ENCODE results near the gene UTY. TPM values are rescaled to one million over a fixed set of nuclear protein-coding genes. Genes with fewer than 3 reads are reported as not detected.

UTY gene
- total RNA-seq, result 32.0 and 33.8 TPM in 2 replicates

DNA sequence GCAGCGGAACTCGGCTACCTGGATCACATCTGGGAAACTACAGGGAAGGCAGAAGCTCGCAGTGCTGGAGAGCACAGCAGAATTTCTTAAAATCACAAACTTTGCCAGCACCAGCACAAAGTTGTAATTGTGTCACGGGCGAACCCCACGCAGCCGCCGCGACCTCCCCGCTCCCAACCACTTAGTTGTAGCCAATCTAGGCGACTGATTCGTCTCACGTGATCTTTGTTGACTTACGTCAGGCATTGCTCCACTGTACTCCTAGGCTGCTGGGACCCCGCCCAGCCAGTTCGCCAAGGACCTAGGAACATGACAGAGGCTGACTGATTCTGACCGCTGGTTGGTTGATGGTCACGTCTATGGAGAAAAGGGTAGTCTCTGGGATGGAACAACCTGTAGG lies at the start of gene UTY:
Gene UTY, minus strand, starts transcription at position 206 of the 400 bp plus-strand sequence. CDS start 368 bp downstream, outside the sequence.
- intact Hi-C loops (cut with micrococcal nuclease), result loop anchor here (1.0 to 5.0 kb wide), 6 partner anchors 44 to 1977 kb away; partner anchors contain the start of gene TMSB4Y

DNA sequence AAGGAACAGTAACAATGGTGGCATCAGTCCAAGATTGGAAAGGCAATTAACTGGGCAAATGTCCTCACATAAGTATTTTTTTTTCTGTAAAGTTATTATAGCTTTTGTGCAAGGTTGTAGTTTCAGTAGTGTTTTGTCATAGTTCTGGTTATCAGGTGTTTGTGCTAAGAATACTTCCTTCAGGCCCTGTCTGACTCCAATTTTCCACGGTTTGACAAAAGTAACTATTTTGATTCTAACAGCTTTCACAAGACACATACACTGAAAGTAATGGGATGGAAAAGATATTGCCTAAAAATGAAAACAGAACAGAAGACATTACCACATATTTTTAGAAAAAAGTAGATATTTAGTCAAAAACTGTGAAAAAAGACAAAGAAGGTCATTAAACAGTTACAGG lies 40.6 kb upstream of the UTY start:
- intact Hi-C loops (cut with micrococcal nuclease), result no loop called here

DNA sequence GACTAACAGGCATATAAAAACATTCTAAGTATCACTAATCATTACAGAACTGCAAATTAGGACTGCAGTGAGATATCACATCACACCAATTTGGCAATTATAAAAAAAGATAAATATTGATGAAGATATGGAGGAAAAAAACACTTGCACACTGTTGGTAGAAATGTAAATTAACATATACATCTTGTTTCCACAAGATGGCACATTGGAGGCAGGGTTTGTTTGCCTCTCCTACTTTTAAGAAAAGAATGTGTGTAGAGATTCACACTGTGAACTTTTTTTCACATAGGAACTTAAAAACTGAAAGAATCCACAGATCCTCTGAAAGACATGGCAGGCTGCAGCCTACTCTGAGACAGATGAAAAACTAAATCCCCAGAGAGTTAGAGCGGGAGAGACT lies 21.4 kb upstream of the UTY start:
- intact Hi-C loops (cut with micrococcal nuclease), result no loop called here

DNA sequence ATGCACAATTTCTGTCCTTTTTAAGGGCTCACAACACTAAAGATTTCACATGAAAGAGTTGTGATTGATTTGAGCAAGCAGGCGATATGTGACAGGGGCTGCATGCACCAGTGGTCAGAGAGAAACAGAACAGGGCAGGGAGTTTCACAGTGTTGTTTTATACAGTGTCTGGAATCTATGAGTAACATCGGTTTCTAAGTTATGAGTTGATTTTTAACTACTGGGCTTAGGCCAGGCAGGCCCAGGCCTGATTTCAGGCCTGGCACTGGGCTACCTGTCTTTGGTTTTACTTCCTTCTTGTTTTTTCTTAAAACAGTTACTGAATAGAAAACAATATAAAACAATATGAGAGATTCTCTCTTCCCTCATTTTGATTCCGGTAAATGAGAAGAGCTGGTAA lies 13.9 kb upstream of the UTY start:
- intact Hi-C loops (cut with micrococcal nuclease), result no loop called here

DNA sequence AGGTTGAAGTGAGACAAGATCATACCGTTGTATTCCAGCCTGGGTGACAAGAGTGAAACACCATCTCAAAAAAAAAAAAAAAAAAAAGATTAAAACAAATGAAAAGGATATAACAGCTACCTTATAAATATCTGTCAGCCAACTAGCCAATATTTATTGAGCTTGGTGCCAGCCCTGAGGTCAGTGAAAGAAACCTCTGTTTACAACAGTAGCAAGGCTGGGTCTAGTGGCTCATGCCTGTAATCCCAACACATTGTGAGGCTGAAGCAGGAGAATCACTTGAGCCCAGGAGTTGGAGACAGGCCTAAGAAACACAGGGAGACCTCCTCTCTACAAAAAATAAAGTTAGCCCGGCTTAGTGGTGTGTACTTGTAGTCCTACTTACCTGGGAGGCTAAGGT lies 12.6 kb upstream of the UTY start:
- intact Hi-C loops (cut with micrococcal nuclease), result no loop called here

DNA sequence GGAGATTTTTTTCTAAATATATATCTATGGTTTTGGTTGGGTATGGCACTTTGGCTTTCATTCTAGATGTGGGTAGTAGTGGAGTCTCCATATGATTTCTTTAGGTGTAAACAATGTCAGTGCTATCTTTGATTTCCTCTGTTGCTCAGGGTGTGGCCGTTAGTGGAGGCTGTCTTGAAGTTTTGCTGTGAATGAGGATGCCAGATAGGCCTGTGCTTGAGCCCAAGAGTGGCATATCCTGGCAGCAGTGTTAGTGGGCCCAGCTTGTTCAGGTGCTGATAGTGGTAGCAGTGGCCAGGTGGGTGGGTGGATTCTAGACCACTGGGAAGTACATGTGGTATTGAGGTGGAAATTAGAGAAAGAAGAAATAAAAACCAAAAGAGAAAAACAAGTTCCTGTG lies 8.9 kb upstream of the UTY start:
- intact Hi-C loops (cut with micrococcal nuclease), result no loop called here

DNA sequence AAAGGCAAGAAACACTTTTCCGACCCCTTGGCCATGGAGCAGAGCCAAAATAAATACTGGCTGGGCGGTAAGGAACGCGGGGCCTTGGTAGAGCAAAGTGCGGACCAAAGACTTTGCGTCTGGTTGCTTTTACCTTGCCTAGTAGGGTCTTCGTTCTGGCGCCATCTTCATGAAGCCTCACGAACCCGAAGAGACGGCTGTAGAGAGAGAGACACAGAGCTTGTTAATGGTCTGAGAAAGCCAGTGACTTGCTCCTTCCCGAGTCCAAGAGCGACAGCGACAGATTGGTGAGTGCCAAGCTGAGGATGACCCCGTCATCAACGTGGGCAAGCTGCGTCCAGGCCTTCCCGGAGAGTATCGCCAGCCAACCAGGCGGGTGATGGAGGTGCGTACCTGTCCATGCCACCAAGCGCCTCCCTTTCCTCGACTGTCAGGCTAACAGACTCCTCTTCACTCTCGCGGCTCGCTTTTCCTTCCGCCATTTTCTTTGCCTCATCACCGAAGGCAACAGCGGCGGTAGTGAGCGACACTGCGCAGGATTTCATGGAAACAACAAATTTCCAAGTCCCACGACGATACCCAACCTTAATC lies 617 bp downstream of the UTY start:
- intact Hi-C loops (cut with micrococcal nuclease), result loop anchor here (1.0 to 5.0 kb wide), 4 partner anchors 107 to 1978 kb away; partner anchors contain the start of gene TMSB4Y

DNA sequence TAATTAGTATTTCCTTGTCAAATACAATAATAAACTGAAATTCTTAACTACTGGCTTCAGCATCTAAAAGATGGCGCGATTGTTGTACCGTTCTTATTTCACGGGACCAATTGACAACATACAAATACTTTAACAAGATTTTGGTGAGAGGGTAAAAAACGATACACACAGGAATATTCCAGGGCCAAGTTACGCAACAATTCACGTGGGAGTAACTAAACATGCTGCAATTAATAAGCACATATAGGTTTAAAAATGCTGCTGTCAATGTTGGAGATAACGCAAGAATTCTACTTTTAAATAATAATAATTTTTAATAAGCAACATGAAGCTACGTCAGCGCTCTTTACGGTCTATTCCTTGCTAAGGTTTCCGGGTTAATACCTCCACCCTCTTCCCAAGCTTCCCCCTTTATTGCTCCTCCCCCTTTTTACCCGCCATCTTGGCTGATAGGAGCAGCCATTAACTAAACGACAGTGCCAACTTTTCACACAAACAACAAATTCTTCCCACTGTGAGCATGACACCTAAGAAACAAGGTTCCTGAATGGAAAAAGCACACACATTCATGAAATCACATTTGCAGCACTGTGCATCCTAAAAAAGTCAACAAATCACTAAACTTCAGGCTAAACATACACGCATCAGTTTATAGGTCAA lies 1.6 kb downstream of the UTY start:
- intact Hi-C loops (cut with micrococcal nuclease), result loop anchor here (1.0 to 5.0 kb wide), 4 partner anchors 106 to 1979 kb away; no protein-coding TSS in a partner anchor

DNA sequence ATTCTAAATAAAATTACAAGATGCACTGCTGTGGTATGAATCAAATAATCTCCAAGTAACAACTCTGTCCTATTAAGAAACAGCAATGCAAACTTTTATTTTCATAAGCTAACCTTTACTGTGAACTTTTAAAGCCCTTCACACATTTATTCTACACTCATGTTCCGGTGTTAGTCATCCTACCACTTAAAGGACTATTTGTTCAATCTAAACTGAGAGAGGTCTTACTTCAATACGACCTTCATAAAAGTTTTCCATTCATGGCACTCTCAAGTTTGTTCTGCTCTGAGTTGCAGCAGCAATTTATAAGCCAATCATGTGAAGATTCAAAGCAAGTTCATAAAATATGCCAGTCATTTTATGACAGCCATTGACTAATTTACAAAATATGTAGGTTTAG lies 4.8 kb downstream of the UTY start:
- intact Hi-C loops (cut with micrococcal nuclease), result loop anchor here (5.0 kb wide), 3 partner anchors 103 to 1982 kb away; no protein-coding TSS in a partner anchor

DNA sequence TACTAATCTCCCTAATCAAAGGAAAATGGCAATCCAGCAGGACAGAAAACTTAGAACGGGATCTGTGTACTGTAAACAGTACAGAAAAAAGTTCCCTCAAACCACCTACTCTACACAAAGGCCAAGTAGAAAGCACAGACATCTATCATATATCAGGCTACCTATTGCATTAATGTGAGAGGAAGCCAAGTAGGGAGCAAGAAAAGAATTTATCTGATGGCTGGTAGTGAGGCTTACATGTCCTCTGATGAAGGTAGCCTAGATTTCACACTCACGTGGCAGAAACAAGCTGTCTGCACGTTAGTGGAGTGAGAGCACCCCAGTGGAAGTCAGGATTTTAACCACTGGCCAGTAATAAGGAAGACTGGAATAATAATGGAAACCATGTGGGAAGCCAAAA lies 28.3 kb downstream of the UTY start:
- intact Hi-C loops (cut with micrococcal nuclease), result no loop called here

DNA sequence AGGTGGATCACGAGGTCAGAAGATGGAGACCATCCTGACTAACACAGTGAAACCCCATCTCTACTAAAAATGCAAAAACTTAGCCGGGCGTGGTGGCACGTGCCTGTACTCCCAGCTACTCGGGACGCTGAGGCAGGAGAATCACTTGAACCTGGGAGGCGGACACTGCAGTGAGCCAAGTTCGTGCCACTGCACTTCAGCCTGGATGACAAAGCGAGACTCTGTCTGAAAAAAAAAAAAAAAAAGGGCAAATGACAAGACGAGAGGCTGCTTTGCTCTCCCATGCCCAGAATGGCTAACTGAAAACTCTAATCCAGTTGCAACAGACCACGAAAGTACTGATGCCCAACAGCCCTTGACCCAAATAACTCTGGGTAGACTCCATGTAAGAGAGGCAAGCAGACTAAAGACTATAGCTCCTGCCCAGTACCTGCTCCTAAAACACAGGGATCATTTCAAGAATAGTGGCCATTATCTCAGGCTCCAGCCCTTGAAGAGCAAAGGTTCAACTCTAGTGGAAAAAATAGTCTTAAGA lies 29.2 kb downstream of the UTY start:
- intact Hi-C loops (cut with micrococcal nuclease), result no loop called here

DNA sequence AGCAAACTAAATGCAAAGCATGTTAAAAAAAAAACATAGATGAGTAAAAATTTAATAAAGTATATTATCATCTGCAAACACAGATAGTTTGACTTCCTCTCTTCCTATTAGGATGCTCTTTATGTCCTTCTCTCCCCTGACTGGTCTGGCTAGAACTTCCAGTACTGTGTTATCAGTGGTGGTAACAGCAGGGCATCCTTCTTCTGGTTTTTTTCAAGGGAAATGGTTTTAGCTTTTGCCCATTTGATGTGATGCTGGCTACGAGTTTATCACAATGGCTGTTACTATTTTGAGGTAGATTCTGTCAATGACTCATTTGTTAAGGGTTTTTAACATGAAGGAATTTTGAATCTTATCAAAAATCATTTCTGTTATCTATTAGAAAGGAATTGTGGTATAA lies 34.3 kb downstream of the UTY start:
- intact Hi-C loops (cut with micrococcal nuclease), result no loop called here

DNA sequence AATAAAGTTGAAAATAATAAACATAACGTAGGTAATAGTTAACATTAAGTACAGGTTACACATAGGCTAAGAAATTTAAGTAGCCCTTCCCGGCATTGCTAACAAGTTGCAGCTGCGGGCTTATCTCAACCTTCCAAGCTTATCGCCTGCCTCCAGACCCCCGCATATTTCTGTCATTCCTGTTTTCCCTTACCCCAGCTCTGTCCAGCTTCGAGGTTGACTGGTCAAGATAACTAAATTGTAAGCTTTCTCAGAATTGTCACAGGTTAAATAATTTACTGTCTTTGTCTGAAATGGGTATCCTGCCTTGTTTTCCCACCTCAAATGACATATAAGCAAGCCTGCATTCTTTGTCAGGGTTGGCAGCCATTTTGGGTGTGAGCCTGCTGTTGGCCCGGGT lies 36.7 kb downstream of the UTY start:
- intact Hi-C loops (cut with micrococcal nuclease), result no loop called here

DNA sequence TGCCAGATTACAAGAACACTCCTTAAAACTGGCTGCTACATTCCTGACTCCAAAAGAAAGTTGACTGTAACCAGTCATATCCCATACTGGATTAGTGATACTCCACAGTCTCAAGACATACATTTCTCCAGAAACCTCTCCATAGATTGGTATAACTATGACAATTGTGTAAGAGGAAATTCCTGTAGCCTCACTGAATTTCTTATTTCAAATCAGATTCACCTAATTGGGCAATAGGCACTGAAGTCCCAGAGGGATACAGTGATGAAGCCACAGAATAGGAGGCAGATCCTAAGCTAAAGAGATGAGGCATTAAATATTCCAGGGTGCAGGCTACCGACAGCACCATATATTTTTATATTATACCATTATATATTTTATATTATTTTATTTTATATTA lies 39.0 kb downstream of the UTY start:
- intact Hi-C loops (cut with micrococcal nuclease), result no loop called here

DNA sequence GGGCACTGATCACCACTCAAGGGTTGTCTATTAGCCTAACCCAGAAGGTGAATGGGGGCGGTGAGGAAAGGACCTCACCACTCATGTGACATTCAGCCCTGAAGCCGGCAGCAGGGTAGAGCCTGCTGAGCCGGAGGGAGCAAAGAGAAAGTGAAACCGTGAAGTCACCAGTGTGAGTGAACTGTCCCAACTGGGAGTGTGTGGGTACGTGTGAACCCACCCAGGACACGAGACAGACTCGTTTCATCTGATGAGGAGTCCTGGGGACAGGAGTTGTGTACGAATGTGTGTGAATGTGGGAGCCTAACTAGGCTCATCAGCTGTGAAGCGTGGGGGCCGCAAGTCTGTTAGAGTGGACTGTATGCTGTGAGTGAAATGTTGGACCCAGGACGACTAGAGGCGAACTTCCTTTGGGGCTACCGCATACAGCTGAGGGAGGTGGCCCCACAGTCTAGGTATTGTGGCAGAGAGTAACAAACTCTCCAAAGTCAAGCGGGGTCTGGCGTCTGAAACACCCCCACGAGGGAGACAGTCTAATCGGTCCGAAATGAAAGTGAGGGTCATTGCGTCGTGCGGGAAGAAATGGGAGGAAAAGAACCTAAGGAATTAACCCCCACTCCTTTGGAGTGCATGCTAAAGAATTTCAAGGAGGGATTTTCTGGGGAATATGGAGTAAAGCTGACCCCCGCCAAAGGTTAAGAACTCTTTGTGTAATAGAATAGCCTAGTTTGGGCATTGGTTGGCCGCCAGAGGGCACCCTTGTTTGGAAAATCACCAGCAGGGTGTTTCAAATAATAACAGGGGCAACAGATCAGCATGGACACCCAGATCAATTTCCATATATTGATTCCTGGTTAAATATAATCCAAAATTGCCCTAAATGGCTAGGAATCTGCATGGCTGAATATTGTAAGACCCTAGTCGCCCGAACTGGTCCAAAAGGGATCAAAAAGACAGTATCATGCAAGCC lies 43.6 kb downstream of the UTY start:
- intact Hi-C loops (cut with micrococcal nuclease), result loop anchor here (1.0 to 5.0 kb wide), 5 partner anchors 44 to 905 kb away; partner anchors contain the start of genes TMSB4Y and UTY

DNA sequence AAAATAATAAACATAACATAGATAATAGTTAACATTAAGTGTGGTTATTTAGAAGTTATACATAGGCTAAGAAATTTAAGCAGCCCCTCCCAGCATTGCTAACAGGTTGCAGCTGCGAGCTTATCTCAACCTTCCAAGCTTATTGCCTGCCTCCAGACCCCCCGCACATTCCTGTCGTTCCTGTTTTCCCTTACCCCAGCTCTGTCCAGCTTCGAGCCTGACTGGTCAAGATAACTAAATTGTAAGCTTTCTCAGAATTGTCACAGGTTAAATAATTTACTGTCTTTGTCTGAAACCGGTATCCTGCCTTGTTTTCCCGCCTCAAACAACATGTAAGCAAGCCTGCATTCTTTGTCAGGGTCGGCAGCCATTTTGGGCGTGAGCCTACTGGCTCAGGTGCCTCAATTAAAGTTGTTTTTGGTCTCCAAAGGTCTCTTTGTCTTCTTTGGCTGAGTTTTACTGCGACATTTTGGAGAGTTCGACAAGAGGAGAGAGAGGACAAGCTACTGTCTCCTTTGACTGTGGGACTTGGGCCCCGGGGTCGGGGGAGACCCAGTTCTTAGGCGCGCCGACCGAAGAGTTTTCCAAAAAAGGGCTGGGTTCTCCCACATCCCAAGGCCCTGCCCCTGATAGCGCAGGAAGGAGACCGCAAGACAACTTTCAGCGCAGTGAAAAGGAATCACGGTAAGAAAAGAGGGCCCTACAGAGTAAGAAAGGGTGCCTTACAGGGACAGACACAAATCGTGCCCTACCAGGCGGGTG lies 44.4 kb downstream of the UTY start:
- intact Hi-C loops (cut with micrococcal nuclease), result loop anchor here (5.0 kb wide), 1 partner anchor 117 kb away; no protein-coding TSS in a partner anchor

DNA sequence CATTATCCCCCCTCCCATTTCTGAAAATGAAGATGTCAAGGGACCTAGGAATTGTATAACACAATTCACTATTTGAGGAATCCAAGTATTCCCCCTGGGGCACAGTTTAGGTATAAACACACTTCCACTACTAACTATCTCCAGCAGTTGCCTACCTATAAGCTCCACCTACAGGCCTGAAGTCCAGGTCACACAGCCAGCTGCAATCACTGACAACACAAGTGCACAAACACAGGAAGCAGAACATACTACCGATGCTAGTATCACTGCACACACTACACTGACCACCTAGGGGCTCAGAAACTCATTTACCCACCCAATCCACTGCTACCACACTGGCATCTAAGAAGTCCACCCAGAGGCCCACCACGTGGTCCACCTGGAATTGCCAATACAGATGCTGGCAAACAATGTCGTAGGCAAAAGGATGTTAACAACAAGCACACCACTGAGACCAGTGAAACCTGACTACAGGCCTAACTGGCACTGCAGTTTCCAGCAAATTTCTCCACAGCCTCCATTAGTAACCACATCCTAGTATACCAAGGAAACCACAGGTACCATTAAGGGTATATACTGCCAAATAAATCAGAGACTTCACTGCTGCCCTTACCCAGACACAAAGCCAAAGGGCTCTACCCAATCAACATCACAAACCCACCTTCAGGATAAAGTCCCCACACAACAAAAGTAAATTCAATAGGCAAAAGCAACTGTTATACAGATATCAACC lies 47.4 kb downstream of the UTY start:
- intact Hi-C loops (cut with micrococcal nuclease), result loop anchor here (5.0 kb wide), 1 partner anchor 60 kb away; no protein-coding TSS in a partner anchor

DNA sequence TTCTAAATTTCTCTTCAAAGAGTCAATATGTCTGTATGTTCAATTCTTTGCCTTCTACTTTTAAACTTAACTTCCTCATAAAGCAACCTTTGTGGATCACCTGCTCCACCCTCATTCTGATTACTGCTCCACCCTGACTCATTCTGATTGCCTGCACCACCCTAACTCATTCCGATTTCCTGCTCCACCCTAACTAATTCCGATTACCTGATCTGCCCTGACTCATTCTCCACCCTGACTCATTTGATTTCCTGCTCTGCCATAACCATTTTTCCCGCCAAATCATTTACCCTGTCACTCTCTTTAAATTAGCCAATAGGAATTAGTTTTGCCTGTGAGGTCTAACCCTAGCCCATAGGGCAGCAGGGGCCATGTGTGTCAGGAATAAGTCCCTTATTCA lies 50.3 kb downstream of the UTY start:
- intact Hi-C loops (cut with micrococcal nuclease), result no loop called here

DNA sequence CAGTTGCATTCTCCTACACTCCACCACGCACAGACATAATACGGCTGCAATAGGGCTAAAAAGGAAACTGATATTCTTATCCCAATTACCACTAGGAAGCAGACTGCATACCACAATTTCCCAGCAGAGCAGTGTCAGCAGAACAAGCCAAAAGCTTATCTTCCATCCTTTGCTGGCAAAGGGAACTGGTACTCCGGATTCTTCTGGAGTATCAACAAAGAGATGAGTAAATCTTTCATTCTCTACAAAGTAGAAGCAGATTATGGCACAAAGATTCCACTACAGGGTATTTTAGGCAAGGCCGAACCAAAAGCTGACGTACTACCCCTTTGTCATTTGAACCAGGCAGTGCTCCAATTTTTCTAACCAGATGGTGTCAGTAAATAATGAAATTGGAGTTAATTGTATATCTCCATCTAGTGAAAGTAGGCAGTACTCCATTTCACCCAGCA lies 56.5 kb downstream of the UTY start:
- intact Hi-C loops (cut with micrococcal nuclease), result no loop called here
